Ascending aorta (tissue), 2 donors: ENCODE results near the gene TBC1D1. TPM values are rescaled to one million over a fixed set of nuclear protein-coding genes. Genes with fewer than 3 reads are reported as not detected.

ENCODE experiments used
- DNase-seq, 2 donors: peaks; one replicate each; pipeline ENCODE4 v3.0.0-alpha.2; 2019; ENCODE audit warnings: low spot score in 2 of 2
- H3K27ac ChIP-seq, 2 donors: fragments of 200-600 bp; sonication (generic); one replicate each; pipeline ENCODE4 v1.5.1; 2016 to 2017; ENCODE audit warnings: mild to moderate bottlenecking in 1 of 2
- H3K27me3 ChIP-seq: fragments of 200-600 bp; sonication (generic); one replicate; pipeline ENCODE4 v1.5.1; 2017
- H3K36me3 ChIP-seq, 2 donors: fragments of 200-600 bp; sonication (generic); one replicate each; pipeline ENCODE4 v1.5.1; 2016
- H3K4me1 ChIP-seq, 2 donors: fragments of 200-600 bp; sonication (generic); one replicate each; pipeline ENCODE4 v1.5.1; 2016 to 2017; ENCODE audit warnings: mild to moderate bottlenecking in 1 of 2
- H3K4me3 ChIP-seq, 2 donors: fragments of 200-600 bp; sonication (generic); one replicate each; pipeline ENCODE4 v1.5.1; 2016 to 2017; ENCODE audit warnings: mild to moderate bottlenecking in 1 of 2
- H3K9me3 ChIP-seq, 2 donors: fragments of 200-600 bp; sonication (generic); one replicate each; pipeline ENCODE4 v1.5.1; 2016
- intact Hi-C: fragments of 100-400 bp; cut with DNase I; formaldehyde crosslinking; loops from one replicate; pipeline ENCODE4 v1.15.1; 2023
- total RNA-seq: library from RNA; depleted of rRNA; stranded (reverse); fragments of >200 nt; gene quantifications from one replicate; pipeline ENCODE4 v1.1.0, GENCODE V29; 2016
- TF ChIP-seq, protein P1 (sequence below), 3 experiments: fragments of 200-600 bp in 2 of 3; fragments of 450-650 bp in 1 of 3; sonication (generic) in 2 of 3; IDR thresholded peaks; one replicate each; pipeline ENCODE4 v1.5.1; 2016 to 2019; ENCODE audit warnings: antibody characterized with exemption in 3 of 3, mild to moderate bottlenecking in 1 of 3, moderate library complexity in 1 of 3

The TBC1D1 gene
- total RNA-seq, 1 donor from 2014 or later = 132 TPM

DNA sequence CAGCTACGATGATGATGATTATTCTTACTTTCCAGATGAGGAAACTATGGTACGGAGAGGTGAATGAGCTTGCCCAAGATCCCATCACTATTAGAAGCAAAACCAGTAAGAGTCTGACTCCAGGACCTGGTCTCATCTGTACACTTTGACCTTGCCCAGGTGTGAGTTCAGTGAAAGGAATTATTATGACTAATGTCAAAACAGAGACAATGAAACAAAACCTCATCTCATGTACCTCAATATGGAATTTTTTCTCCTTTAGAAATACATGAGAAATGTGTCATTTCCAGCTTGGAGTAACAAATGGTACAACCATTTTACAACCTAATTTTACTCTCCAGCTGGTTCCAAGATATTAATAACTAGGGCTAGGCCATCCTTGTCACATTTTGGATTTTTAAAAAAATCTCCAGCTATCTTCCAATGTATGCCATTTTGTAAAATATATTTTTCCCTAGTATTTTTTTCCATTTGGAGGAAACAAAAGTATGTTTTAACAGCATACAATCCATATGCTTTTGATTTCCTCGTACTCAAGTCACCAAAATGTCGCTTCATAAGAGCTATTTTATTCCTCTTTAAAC is 283.1 kb downstream of the TBC1D1 start:
- Histone ChIP-seq H3K27me3 (no peaks in the 10 kb centered on the region), H3K4me3 (no peak overlapping the region), H3K36me3 (no peaks in the 10 kb centered on the region), H3K4me1 (peaks cover 0 to 4% of the 10 kb centered on the region in 2 donors), H3K9me3 (no peaks in the 10 kb centered on the region), H3K27ac (peak overlapping the region; percentile 22 to 39)
- TF ChIP-seq, protein P1, sequence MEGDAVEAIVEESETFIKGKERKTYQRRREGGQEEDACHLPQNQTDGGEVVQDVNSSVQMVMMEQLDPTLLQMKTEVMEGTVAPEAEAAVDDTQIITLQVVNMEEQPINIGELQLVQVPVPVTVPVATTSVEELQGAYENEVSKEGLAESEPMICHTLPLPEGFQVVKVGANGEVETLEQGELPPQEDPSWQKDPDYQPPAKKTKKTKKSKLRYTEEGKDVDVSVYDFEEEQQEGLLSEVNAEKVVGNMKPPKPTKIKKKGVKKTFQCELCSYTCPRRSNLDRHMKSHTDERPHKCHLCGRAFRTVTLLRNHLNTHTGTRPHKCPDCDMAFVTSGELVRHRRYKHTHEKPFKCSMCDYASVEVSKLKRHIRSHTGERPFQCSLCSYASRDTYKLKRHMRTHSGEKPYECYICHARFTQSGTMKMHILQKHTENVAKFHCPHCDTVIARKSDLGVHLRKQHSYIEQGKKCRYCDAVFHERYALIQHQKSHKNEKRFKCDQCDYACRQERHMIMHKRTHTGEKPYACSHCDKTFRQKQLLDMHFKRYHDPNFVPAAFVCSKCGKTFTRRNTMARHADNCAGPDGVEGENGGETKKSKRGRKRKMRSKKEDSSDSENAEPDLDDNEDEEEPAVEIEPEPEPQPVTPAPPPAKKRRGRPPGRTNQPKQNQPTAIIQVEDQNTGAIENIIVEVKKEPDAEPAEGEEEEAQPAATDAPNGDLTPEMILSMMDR (IDR thresholded peaks at IDR 0.05) = no peak
- no peak for DNase-seq
- intact Hi-C loops = loop anchor here (10.0 kb wide), 1 partner anchor 691 kb away; the partner anchor contains the start of gene FAM114A1

DNA sequence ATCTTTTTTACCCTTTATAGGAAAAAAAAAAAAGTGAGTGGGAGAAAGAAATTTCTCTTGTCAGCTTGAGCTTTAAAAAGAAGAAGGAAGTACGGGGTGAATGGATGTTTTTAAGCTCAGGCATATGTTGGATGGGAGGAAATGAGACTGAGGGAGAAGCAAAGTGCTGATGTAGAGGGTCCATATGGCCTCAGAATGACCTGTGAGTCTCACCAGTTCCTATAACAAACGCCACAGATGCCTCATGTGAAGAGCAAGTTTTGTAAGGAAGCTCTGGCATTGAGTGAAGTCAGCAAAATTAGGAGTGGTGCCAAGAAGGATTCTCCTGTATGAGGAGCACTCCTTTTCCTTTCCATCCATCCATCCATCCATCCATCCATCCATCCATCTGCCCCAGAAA is 283.9 kb downstream of the TBC1D1 start:
- intact Hi-C loops = loop anchor here (5.0 to 10.0 kb wide), 3 partner anchors 112 to 690 kb away; partner anchors contain the start of genes FAM114A1 and TLR10
- Histone ChIP-seq H3K27ac (peak overlapping the region; percentile 13 to 22), H3K9me3 (no peaks in the 10 kb centered on the region), H3K36me3 (no peaks in the 10 kb centered on the region), H3K4me3 (no peak overlapping the region), H3K27me3 (no peaks in the 10 kb centered on the region), H3K4me1 (peaks cover under 1 to 4% of the 10 kb centered on the region in 2 donors)
- TF ChIP-seq, protein P1 (IDR thresholded peaks at IDR 0.05) = no peak
- no peak for DNase-seq

DNA sequence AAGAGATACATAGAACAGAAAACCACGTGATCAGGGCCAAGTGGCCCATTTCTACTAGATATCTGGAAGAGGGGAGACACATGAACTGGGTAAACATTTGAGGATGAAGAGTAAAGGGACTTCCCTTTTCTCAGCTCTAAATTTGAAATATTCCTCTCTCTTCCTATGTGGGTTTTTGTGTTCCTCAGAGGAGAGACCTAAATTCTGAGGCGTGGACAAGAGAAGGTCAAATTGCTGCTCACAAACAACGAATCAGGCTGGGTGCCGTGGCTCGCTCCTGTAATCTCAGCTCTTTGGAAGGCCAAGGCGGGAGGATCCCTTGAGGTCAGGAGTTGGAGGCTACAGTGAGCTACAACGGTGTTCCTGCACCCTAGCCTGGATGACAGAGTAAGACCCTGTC is 285.3 kb downstream of the TBC1D1 start:
- Histone ChIP-seq H3K4me3 (no peak overlapping the region), H3K9me3 (no peaks in the 10 kb centered on the region), H3K27ac (peak overlapping the region in 1 of 2 donors; percentile 26), H3K27me3 (no peaks in the 10 kb centered on the region), H3K36me3 (no peaks in the 10 kb centered on the region), H3K4me1 (peaks cover 4% of the 10 kb centered on the region in 2 donors)
- TF ChIP-seq, protein P1 (IDR thresholded peaks at IDR 0.05) = no peak
- intact Hi-C loops = loop anchor here (5.0 to 10.0 kb wide), 3 partner anchors 114 to 689 kb away; partner anchors contain the start of genes FAM114A1 and TLR10
- no peak for DNase-seq

DNA sequence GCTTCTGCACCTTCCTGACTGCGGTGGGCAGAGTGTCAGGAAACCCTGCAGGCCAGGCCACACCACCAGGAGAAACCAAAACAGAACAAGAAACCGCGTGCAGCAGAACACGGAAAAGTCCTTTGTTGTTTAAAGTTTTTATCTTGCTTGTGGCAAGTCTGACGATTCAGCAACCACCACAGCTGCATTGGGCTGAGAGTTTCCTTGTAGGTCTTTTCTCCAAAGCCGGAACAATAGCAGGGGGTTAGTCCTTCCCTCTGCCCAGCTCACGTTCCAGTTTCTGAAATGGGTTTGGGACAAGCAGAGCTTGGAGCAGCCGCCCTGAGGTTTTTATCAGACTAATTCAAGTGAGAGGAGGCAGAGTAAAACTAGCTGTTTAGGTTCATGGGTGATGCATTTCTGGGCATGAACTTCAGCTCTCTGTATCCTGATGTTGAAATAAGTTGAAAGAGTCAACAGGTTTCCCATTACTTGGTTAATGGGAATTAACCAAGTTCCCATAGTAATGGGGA is 286.2 kb downstream of the TBC1D1 start:
- Histone ChIP-seq H3K4me1 (peaks cover 4% of the 10 kb centered on the region in 2 donors), H3K36me3 (no peaks in the 10 kb centered on the region), H3K4me3 (peak overlapping the region in 1 of 2 donors; percentile 11), H3K27me3 (no peaks in the 10 kb centered on the region), H3K9me3 (no peaks in the 10 kb centered on the region), H3K27ac (peak overlapping the region in 1 of 2 donors; percentile 26)
- intact Hi-C loops = loop anchor here (5.0 to 10.0 kb wide), 3 partner anchors 115 to 688 kb away; partner anchors contain the start of genes FAM114A1 and TLR10
- TF ChIP-seq, protein P1 (IDR thresholded peaks at IDR 0.05) = no peak
- no peak for DNase-seq

DNA sequence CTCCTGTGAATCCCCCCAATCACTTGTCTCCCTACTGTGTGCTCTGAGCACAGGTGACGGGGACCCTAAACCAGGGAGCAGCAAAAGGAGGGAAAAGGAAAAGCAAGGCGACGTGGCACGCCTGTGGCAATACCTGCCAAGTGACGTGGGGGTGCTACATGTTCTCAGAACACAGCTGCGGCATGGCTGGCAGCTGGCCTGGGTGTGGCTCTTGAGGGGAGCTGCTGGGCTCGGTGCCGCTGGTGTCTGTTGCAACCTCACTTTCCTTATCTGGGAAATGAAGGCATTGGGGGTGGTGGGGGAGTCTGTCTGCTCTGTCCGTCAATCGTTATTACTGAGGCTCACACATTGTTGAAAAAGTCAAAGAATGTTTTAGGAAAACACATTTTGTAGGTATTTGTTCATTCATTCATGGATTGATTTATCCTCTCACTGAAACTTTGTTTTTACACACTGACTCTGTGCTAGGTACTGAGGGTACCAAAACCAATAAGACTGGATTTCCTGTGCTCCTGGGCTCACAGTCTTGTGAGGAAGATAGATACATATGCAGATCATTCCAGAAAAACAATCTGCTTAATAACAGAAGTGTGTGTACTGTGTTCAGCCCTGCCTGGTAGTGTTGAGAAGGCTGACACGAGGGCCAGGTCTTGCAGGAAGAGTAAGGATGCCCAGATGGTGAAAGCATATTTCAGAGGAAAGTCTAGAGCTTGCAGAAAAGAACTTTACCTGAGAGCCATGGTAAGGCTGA is 286.9 kb downstream of the TBC1D1 start:
- Histone ChIP-seq H3K27me3 (no peaks in the 10 kb centered on the region), H3K27ac (peak overlapping the region in 1 of 2 donors; percentile 26), H3K4me1 (peaks cover 4% of the 10 kb centered on the region in 2 donors), H3K9me3 (no peaks in the 10 kb centered on the region), H3K4me3 (peak overlapping the region in 1 of 2 donors; percentile 11), H3K36me3 (no peaks in the 10 kb centered on the region)
- TF ChIP-seq, protein P1 (IDR thresholded peaks at IDR 0.05) = no peak
- intact Hi-C loops = loop anchor here (2.0 to 10.0 kb wide), 4 partner anchors 116 to 687 kb away; partner anchors contain the start of genes FAM114A1 and TLR10
- peak; percentile 47 to 80 for DNase-seq
